HG02870 (cell line): ENCODE results near the gene HAL.

Source experiments
- ATAC-seq: cut with Tn5 transposase; IDR thresholded peaks from one replicate; pipeline ENCODE4 v1.9.1; 2021; ENCODE audit warnings: mild to moderate bottlenecking, moderate library complexity; ENCODE audit not compliant: unreplicated experiment

HAL gene

DNA sequence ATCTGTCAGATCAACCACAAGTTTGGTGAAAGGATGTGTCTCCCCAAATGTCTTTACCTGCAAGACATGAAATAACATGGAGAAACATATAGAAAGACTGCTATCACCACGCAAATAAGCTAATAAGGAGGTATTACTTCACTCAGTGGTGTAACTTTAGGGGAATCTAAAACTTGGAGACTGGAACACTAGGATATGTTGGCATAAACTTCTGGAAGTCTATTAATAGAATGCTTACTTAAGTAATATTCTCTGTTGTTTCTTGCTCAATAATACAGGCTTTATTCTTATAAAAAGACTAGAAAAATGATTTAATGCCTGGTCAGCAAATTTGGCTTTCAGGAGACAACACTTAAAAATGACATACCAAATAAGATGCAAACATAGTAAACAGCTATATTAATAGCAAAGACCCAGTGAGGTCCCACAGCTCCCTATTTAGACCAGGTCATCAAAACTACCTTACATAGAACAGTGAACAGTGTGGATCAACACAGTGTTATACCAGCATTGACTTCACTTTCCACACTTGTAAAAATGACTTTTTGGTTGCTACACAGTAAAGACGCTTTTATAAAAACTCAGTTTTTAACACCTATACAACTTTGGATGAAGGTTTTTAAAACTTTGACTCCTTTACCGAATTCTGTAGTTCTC lies 18.9 kb upstream of the HAL start:
- no peak for ATAC-seq

DNA sequence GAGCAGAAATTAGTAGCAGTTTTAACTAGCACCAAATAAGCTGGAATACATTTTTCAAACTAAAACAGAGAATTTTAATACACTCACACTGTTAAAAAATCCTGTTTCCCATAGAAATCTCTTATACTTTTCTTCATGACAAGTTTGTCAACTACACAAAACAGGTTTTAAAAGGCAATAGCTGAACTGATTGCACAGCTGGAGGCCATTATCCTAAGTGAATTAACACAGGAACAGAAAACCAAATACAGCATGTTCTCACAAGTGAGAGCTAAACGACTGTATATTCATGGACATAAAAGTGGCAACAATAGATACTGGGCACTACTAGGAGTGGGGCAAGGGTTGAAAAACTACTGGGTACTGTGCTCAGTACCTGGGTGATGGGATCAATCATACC lies 11.6 kb upstream of the HAL start:
- no peak for ATAC-seq

DNA sequence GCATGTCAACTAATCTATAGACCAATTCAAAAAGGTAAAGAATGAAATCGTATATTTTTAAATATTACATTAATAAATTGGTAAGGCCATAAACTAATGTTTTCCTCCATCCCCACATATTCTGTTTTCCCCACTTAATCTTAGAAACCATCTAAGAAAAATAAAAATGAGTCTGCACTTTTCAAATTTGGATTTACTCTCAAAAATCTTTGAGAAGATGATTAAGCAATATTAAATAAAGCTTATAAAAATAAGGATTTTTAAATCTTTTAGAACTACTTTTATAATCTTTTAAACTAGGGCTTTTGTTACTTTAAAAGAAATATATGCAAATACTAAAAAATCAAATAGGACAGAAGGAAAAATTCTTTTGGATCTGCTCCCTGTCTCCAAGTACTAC lies 10.6 kb upstream of the HAL start:
- no peak for ATAC-seq

DNA sequence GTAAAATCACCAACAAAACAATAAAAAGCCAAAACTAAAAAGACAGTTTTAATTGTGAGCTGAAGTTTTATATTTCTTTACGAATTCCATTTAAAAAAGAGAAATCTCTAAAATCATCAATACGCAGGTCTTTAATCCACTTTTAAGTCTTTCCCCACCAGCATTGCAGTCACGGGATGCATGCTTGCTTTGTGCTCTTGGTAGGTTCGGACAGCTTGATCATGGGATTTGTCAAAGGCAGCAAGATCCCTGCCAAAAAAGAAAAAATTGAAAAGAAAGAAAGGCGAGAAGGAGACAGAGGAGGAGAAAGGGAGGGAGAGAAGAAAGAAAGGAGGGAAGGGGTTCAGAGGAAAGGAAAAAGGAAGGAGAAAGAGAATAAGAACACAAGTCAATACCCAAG lies 4.7 kb upstream of the HAL start:
- no peak for ATAC-seq

DNA sequence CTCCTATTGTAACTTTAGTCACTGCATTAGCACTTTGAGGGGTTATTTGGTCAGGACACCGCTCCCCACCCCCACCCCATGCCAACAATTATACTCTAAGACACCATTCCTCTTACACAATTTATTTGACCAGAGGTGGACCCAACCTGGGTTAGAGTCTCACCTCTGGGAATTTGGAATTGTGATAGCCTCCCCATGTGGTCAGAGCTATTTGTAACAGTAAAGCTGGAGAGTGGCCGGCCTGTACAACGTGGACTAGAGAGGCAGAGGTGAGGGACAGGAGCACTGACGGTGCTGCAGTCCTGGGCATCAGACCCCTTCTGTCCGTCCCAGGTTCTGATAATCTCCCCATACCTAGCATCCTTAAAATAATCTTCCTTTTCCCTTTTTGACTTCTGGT lies 3.3 kb upstream of the HAL start:
- ATAC-seq = no peak

DNA sequence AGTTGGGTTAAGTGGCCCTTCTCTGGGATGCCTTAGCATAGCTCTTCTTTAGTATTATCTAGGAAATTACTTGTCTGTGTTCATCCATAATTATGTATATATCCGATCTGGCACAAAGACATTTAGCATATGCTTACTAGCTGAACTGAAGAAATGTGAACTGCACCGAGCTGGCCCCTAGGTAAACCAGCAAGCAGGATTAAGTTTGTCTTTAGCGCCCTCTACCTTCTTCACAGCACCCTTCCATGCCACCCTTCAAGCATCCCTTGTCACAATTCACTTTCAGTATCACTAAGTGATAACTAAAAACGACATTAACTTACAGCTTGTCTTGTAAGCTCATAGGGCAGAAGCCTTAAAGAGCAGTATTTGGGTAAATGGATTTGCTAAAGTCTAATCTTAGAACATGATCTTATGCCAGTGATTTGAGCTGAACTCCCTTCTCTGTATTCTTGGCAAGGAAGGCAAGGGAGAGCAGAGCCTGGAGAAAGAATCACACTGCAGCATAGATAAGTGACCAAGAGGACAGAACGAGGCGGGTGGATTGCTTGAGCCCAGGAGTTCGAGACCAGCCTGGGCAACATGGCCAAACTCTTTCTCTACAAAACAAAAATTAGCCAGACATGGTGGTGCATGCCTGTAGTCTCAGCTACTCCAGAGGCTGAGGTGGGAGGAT lies 2.6 kb upstream of the HAL start:
- peak; percentile 94 for ATAC-seq

DNA sequence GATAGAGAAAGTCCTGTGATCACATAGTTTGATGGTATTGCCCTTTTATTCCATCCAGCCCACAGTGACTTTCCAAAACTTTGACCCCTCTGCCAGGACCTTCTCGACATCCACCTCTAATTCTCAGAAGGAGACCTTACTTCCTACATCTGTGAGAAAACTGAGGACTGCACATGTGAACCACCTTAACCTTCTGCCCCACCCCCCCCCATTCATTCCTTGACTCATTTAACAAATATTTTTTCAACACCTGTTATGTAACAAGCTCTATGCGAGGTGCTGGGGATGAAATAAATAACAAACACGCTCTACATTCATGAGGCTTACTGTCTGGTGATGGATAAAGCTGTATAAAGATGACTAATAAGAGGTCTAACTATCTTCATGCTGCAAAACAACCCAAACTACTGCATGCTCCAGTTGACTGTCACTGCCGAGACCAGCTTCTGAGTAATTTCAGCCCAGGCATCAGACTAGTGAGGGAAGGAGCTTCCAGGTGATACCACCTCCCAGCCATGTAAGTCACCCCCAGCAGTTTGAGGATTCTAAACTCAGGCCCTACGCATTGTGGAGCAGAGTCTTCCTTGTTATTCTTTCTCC lies 1.9 kb upstream of the HAL start:
- no peak for ATAC-seq

DNA sequence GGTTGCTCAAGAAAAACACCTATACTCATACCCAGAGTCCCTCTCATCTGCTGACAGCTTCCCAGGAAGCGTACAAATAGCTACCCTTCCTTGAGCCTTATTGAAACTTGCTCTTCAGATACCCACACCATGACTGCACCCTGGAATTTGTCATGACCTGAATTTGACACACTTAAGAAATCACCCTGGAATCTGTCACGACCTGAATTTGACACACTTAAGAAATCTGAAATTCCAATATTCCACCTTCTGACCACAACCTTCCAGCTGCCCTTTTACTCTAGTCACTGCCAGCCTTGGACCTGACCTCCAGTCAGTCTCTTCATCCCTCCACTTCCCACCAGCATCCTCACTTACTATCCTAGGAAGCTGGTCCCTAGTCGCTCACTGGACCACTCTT lies 1.1 kb upstream of the HAL start:
- no peak for ATAC-seq

DNA sequence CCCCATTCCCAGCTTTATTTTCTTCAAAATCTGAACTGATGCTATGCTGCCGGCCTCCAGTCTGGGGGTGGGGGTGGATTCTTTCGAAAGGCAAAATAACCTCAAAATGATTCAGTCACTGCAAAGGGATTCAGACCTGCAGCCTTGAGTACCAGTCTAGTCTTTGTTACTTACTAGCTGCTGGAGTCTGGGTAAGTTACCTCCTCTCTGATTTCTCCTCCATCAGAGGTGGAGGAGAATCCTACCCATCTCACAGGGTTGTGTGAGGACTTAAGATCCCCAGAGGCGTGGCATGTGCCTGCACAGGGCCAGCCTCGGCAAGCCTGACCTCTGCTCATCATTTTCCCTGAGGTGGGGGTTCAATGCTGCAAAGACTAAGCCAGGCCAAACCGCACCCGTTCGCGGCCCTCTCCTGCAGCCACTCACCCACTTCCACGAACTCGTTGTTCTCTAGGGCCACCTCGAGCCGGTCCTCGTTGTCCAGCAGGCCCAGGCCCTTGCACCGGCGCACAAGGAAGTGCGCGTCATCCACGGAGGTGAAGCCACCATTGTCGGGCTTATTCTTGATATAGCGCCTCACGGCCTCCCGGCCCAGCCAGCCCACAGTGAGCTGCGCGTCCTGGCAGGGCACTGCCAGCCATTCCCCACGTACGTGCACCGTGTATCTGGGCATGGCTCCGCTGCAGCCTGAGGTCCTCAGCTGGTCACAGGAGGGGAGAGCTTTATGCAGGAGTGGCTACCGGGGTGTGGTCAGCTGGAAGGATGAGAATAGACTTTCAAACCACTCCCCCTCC lies 709 bp downstream of the HAL start:
- ATAC-seq = no peak

DNA sequence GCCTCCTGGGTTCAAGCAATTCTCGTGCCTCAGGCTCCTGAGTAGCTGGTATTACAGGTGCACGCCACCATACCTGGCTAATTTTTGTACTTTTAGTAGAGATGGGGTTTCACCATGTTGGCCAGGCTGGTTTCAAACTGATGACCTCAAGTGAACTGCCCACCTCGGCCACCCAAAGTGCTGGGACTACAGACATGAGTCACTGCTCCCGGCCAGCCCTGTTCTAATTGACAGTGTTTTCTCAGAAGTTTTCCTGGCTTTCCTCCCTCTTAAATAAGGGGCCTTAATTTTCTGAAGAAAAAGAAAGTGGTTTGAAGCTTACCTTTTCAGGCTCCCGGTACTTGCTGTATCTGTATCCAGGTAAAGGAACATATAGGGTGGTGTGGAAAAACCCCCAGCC lies 1.7 kb downstream of the HAL start:
- ATAC-seq = no peak

DNA sequence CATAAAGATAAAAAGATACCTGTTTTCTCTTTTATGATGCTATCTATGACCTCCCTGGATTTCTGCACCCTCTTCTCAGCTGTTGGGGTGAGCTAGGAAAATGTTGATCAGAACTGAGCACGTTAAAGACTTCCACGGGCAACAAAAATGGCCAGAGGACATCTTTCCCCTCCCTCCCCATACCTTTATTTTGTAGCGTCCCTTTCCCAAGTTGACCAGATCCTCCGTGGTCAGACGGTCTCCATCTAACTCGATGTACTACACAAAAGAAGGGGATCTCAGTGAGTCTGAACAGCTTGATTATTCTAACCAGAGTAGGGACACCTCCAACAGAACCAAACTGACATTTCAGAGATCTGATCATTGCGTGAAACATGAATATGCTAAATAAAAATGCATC lies 2.2 kb downstream of the HAL start:
- ATAC-seq = no peak

DNA sequence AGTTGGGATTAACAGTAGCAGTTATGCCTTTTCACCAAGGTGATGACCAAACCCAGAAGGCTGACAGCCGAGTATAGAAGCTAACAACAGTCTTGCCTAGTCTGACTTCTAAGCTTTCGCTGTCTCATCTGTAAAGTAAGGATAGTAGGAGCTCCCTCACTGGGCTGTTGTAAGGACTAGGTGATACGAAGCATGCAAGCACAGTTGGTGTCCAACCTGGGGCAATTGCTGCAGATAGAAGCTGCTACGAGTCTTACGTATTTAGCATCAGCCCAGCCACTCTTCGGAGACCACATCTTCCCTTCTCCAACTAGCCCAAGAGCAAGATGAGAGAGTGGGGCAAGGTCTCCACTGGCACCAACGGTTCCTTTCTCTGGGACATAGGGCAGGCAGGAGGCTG lies 6.0 kb downstream of the HAL start:
- ATAC-seq = no peak

DNA sequence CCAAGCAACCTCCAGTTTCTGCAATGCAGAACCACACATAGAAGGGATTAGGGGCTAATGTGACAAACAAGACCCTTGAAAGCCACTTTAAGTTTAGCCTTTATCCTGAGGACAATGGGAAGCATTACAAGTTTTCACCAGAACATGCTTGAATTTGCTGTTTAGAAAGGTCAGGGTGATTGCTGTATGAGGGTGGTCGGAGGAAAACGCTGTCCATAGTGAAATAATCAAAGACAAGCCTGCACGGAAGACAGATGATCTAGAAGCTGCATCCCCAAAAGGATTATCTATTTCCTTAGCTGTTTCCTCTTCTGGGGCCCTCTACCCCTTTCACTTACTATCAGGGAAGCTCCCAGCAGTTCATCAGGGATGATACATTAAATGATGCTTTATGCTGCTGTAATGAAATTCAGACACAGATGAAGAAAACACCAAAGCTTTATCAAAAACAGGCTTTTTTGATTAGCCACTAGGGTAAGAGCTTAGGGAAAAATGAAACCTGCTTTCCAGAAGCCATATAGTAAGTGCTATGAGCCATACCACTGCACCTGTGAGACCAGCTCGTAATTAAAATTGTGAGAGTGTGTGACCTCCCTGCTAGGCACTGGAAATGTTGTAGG lies 6.5 kb downstream of the HAL start:
- no peak for ATAC-seq

DNA sequence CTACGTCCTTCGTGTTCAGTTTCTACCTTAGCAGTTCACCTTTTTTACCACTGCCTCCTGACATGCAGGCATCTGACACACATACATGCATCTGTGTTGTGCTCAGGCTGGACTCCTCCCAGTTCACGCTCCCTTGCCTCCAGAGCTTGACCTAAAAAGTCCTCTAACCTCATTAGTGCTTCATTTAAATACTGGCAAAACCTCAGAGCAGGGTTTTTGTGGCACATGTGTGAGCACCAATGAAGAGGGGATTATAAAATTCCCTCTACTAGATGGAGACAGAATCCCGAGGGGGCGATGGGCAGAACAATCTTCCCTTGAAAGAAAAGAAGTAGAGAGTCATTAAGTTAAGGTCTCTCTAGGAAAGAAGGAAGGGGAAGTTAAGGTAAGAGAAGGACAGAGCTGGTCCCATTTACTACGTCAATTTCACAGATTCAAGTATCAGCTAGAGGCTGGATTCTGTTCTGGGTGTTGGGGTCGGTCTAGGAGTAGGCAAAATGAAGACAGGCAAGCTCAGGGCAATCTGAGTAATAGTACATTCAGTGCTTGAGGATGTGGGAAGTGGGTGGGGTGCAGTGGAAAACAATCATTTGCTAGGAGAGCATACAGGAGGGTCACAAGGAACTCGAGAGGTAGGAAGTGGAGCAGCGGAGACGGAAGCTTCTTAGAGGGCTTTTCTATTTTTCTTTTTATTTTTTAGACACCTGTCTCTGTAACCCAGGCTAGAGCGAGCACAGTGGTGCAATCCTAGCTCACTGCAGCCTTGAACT lies 7.5 kb downstream of the HAL start:
- no peak for ATAC-seq

DNA sequence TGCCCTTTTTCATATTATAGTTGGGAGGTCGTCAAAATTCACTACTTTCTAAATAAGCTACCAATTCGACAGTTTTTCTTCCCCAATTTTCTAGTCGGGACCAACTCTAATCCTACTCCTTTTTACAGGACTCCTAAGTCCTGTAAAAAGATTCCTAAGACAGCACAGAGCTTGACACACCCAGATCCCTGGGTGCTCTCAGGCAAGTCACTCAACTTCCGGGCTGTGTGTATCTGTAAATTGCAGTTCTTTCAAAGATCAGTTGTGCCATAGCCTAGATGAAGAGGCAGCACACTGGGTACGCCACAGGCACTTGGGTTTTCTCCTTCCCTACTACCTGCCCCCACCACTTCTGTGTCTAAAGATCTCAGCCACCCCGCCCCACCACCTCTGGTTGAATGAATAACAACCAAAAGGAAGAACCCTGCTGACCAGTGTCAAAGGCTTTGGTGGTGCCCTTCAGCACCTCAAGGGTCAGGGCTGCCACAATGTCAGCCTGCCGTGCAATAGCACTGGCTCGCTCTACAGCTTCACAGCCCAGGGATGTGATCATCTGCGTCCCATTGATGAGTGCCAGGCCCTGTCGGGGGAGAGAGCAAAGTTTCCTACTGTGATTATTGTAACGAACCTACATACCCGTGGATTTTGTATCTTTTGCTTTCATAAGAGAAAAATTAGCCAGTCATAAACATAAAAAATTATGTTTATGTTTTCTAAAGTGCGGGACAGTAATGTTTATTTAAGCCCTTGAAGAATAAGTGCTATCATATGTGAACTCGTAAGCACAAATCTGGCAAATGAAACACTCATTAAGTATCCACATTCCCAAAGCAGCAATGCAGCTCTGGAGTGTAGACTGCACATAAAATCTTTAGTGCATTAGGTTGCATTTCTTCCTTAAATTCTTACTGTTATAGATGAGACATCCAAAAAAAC lies 9.2 kb downstream of the HAL start:
- ATAC-seq = no peak

DNA sequence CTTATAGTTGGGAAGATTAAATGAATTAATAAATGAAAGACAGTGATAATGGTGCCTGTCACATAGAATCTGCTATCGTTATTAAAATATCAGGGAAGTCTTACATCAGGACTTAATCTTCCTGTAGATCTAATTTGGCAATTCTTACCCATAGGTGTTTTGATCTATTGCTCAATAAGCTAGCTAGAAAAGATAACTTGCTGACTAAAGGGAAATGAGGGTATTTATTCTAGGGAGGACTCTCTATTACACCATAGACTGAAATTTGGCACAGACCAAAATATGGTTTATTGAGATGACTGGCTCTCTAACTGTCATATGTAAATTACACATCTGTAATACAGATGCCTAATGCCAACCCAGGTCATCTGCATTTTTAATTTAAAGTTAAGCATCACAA lies 11.5 kb downstream of the HAL start:
- ATAC-seq = no peak

DNA sequence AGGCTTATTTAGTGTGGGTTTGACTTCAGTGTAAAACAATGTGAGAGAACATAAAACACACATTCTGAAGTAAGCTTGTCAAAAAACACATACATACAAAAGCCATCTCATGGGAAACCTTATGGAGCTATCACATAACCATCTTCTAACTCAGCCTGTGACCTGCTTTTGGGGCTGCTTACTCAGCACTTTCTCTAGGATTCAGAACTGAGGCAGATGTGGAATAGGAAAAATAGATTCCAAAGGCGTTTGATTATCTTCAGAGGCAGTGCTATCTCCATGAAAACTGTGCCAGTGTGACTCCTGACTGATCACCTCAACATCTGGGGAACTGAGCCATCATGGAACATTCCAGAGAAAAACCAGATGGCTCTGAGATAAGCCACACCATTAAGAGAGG lies 13.5 kb downstream of the HAL start:
- no peak for ATAC-seq

DNA sequence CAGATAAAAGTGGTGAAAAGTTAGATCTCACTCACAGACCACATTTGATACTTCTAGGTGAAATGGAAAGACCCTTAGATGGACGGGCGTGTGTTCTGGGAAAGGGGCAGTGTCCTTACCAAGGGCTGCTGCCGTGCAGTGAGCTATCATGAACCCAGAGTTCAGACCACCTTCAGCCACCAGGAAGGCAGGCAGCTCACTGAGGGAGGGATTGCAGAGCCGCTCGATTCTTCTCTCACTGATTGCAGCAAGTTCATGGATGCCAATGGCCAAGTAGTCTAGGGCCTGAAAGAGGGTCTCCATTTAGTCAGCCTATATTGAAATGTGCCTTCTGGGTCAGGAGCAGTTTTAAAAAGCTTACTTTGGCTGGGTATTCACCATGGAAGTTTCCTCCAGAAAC lies 15.7 kb downstream of the HAL start:
- no peak for ATAC-seq

DNA sequence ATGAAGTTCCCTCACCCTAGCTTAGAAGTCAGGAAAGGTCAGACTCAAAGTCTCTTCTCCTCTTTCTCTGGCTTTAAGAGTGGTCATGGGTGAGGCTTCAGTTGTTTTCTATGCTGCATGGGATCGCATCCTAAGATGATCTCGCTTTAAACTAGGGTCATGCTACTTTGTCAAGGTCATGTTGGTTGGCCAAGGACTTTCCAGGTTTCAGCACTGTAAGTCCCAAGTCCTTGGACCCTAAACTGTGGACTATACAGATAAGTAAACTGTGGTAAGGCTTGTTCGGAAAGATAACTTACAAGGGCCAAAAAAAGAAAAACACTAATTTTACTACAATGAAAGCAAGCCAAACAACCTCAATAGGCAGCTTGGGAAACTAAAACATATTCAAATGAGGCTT lies 17.4 kb downstream of the HAL start:
- ATAC-seq = no peak

DNA sequence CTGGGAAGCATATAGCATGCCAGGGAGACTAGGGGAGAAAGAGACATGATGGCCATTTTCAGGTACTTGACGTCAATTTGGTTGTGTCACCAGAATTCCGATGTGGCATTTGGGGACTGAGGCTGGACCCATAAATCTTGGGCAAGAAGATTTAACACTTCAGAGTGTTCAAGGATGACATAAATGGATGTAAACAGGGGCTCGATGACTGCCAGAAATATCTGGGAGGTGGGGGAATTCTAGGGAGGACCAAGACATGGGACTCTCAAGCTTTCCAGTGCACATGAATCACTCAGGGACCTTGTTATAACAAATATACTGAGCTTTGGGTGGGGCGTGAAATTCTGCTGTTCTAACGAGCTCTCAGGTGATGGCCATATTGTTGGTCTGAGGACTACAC lies 17.8 kb downstream of the HAL start:
- no peak for ATAC-seq
